AG04450 (cell line): ENCODE measurements around the gene C10orf143. TPM values are rescaled to one million over a fixed set of nuclear protein-coding genes. Genes with fewer than 3 reads are reported as not detected.

Experiments used
- CTCF ChIA-PET: fragments of 300-600, 350-600 bp; formaldehyde crosslinking; extraction: SDS; loops from one replicate; lab custom pipeline; 2022; ENCODE audit warnings: antibody characterized with exemption, inconsistent platforms; lab: Charles Lee
- POLR2A ChIA-PET: fragments of 350-600 bp; formaldehyde crosslinking; extraction: SDS; loops from one replicate; lab custom pipeline; 2021; ENCODE audit warnings: antibody characterized with exemption, inconsistent platforms; lab: Yijun Ruan, JAX
- DNase-seq: peaks from one replicate; pipeline ENCODE4 v3.0.0-alpha.2; 2011; ENCODE audit warnings: low read depth, low spot score
- H3K27ac ChIP-seq: one replicate; pipeline ENCODE4 v1.5.1; 2012; ENCODE audit warnings: low read depth, low read length, control low read depth
- H3K27me3 ChIP-seq: one replicate; pipeline ENCODE4 v1.6.0; 2012; ENCODE audit warnings: low read length; ENCODE audit not compliant: control insufficient read depth, insufficient read depth
- H3K4me3 ChIP-seq: 2 replicates; pipeline ENCODE4 v1.5.1; 2011; ENCODE audit warnings: mild to moderate bottlenecking, low read depth, low read length, control low read depth
- H3K9me3 ChIP-seq: 2 replicates; pipeline ENCODE4 v1.5.1; 2012; ENCODE audit warnings: low read length; ENCODE audit not compliant: control insufficient read depth, insufficient read depth
- CTCF ChIP-seq: IDR thresholded peaks from 2 replicates; pipeline ENCODE4 v1.5.1; 2011; ENCODE audit warnings: low read depth, low read length, control low read depth, inconsistent platforms
- polyA plus RNA-seq: library from polyadenylated mRNA; depleted of rRNA; stranded (reverse); fragments of >200 nt; gene quantifications from 2 replicates; pipeline ENCODE4 v1.2.3, GENCODE V29; 2011

C10orf143 gene
- polyA plus RNA-seq, 1 experiment, result 1.9 TPM

GRCh38 chr10:130112821-130113220, 2.2 kb upstream of the C10orf143 start:
- ChIA-PET CTCF (interaction anchor here (0.5 to 1.7 kb wide), 2 partner anchors 10 to 15 kb away, joined by 4 to 6 read pairs; no protein-coding TSS in a partner anchor), POLR2A (no interaction called here)
- Histone ChIP-seq H3K27me3 (no peaks in the 10 kb centered on the region), H3K27ac (no peak overlapping the region), H3K4me3 (no peak overlapping the region), H3K9me3 (peaks cover 3% of the 10 kb centered on the region; the same call in 1 of the 2 replicates)
- DNase-seq, result no peak
- no peak for TF ChIP-seq CTCF

GRCh38 chr10:130111852-130112180, 1.2 kb upstream of the C10orf143 start:
- DNase-seq, result no peak
- Histone ChIP-seq H3K27me3 (no peaks in the 10 kb centered on the region), H3K4me3 (peak overlapping the region; percentile 97), H3K27ac (peak overlapping the region; percentile 75), H3K9me3 (peaks cover 3% of the 10 kb centered on the region; the same call in 1 of the 2 replicates)
- ChIA-PET POLR2A (interaction anchor here (0.6 to 3.2 kb wide), 2 partner anchors 25 to 453 kb away, joined by 5 to 93 read pairs; partner anchors contain the start of gene GLRX3), CTCF (interaction anchor here (1.3 to 3.2 kb wide), 4 partner anchors 16 to 1900 kb away, joined by 4 to 59 read pairs (median 10); no protein-coding TSS in a partner anchor)
- no peak for TF ChIP-seq CTCF

GRCh38 chr10:130111113-130111851, 652 bp upstream of the C10orf143 start:
- ChIA-PET CTCF (interaction anchor here (1.3 to 3.2 kb wide), 8 partner anchors 10 to 1899 kb away, joined by 4 to 59 read pairs (median 16); partner anchors contain the start of gene GLRX3), POLR2A (interaction anchor here (0.6 to 3.2 kb wide), 6 partner anchors 17 to 1899 kb away, joined by 3 to 93 read pairs (median 5); partner anchors contain the start of gene GLRX3)
- DNase-seq, result peak; percentile 92
- Histone ChIP-seq H3K9me3 (peaks cover 3% of the 10 kb centered on the region; the same call in 1 of the 2 replicates), H3K4me3 (peak overlapping the region; percentile 97), H3K27ac (peak overlapping the region; percentile 89), H3K27me3 (no peaks in the 10 kb centered on the region)
- no peak for TF ChIP-seq CTCF

- peak; percentile 86 for TF ChIP-seq CTCF
- H3K27me3 ChIP-seq, result no peaks in the 10 kb centered on the region
- H3K27ac ChIP-seq, result peak overlapping the region; percentile 89
- ChIA-PET POLR2A (interaction anchor here (0.6 to 3.2 kb wide), 8 partner anchors 14 to 1882 kb away, joined by 3 to 93 read pairs (median 5); partner anchors contain the start of gene GLRX3), CTCF (interaction anchor here (0.6 to 3.2 kb wide), 36 partner anchors 9 to 1994 kb away, joined by 3 to 59 read pairs (median 5); partner anchors contain the start of gene GLRX3)
- DNase-seq, result peak; percentile 78
- H3K9me3 ChIP-seq, result peaks cover 3% of the 10 kb centered on the region; the same call in 1 of the 2 replicates
- peak overlapping the region; percentile 97 for H3K4me3 ChIP-seq
Observed at GRCh38 chr10:130109796-130110245, 809 bp downstream of the C10orf143 start.
